Measurements from ENCODE around the gene METTL17.

DNA sequence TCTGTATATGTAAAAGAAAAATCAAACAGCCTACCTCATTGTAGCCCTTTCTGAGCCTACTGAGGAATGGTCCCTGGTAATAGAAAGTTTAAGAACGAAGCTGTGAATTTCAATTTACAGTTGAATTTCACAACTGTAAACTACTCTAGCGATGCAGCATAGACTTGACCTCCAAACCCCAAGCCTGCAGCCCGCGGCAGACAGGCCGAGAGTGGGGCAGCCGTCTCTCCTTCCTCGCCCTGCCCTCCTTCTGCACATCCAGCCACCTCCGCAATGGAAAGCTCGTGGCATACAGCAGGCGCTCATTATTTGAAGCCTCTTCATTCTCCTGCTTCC lies 19.2 kb upstream of the METTL17 start:
- TF ChIP-seq EZH2 (IDR thresholded peaks at IDR 0.05; ENCODE audit: low read length): no peak
- TF ChIP-seq, protein P1, sequence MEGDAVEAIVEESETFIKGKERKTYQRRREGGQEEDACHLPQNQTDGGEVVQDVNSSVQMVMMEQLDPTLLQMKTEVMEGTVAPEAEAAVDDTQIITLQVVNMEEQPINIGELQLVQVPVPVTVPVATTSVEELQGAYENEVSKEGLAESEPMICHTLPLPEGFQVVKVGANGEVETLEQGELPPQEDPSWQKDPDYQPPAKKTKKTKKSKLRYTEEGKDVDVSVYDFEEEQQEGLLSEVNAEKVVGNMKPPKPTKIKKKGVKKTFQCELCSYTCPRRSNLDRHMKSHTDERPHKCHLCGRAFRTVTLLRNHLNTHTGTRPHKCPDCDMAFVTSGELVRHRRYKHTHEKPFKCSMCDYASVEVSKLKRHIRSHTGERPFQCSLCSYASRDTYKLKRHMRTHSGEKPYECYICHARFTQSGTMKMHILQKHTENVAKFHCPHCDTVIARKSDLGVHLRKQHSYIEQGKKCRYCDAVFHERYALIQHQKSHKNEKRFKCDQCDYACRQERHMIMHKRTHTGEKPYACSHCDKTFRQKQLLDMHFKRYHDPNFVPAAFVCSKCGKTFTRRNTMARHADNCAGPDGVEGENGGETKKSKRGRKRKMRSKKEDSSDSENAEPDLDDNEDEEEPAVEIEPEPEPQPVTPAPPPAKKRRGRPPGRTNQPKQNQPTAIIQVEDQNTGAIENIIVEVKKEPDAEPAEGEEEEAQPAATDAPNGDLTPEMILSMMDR (optimal IDR thresholded peaks at IDR 0.05 in 1 of 3, IDR thresholded peaks at IDR 0.05 in 1 of 3, conservative IDR thresholded peaks at IDR 0.05 in 1 of 3; ENCODE audit: extremely low read depth in 1 of 3, insufficient read depth in 2 of 3, low read length in 3 of 3): no peak

All from keratinocyte (primary cell).